Measurements from ENCODE around the gene ULK1. TPM values are rescaled to one million over a fixed set of nuclear protein-coding genes. Genes with fewer than 3 reads are reported as not detected.

The ULK1 gene
- total RNA-seq, 1 donor: 11.7 TPM

DNA sequence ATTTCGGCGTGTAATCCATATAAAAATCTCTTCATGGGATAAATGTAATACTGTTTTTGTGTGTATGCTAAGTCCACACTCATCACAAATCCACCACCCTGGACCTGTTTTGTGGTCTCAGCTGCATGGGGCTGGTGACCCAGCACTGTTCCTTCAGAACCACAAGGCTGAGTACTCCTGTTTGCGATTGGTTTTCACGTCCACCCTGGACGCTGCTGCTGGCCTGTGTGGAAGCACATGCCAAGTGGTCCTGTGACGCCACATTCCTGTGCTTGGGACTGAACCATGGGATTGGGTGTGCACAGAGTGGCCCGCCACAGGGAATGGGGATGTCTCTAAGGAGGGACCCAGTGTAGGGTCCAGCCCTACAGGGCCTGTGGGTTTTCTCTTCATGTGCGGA, 39.0 kb downstream of the ULK1 start:
- H3K4me3 ChIP-seq (ENCODE audit: low read depth, low read length): no peak overlapping the region
- no peak for DNase-seq (ENCODE audit: low read depth)
- TF ChIP-seq, protein P1, sequence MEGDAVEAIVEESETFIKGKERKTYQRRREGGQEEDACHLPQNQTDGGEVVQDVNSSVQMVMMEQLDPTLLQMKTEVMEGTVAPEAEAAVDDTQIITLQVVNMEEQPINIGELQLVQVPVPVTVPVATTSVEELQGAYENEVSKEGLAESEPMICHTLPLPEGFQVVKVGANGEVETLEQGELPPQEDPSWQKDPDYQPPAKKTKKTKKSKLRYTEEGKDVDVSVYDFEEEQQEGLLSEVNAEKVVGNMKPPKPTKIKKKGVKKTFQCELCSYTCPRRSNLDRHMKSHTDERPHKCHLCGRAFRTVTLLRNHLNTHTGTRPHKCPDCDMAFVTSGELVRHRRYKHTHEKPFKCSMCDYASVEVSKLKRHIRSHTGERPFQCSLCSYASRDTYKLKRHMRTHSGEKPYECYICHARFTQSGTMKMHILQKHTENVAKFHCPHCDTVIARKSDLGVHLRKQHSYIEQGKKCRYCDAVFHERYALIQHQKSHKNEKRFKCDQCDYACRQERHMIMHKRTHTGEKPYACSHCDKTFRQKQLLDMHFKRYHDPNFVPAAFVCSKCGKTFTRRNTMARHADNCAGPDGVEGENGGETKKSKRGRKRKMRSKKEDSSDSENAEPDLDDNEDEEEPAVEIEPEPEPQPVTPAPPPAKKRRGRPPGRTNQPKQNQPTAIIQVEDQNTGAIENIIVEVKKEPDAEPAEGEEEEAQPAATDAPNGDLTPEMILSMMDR (IDR thresholded peaks at IDR 0.05; ENCODE audit: insufficient read depth, low read depth, low read length): no peak

DNA sequence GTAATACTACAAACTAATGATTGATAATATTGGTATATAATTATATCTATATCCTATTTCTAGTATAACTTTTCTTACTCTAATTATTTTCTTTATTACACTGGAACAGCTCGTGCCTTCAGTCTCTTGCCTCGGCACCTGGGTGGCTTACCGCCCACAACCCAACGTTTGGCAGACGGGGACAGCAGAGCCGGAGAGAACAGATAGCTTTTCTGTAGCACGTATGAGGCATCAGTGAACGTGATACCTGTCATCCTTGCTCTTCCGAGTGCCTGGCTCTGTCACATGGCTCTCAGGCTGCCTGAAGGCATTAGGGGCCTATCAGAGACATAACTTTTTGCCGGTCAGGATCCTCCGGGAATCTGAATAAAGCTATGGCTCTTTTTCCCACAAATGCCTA, 40.1 kb downstream of the ULK1 start:
- H3K4me3 ChIP-seq (ENCODE audit: low read depth, low read length): no peak overlapping the region

DNA sequence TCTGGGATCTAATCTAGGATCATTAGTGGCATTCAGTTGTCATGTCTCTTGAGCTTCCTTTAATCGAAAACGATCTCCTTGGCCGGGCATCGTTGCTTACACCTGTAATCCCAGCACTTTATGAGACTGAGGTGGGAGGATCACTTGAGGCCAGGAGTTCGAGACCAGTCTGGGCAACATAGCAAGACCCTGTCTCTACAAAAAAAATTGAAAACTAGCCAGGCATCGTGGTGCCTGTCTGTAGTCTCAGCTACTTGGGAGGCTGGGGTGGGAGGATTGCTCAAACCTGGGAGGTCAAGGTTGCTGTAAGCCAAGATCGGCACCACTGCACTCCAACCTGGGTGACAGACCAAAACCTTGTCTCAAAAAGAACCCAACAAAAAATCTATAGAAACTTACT, 43.7 kb downstream of the ULK1 start:
- no peak for DNase-seq (ENCODE audit: low read depth)
- TF ChIP-seq, protein P1 (IDR thresholded peaks at IDR 0.05; ENCODE audit: insufficient read depth, low read depth, low read length): no peak
- no peak overlapping the region for H3K4me3 ChIP-seq (ENCODE audit: low read depth, low read length)

More for the DNA sequence above, 40.1 kb downstream of the ULK1 start:
- no peak for DNase-seq (ENCODE audit: low read depth)
- TF ChIP-seq, protein P1 (IDR thresholded peaks at IDR 0.05; ENCODE audit: insufficient read depth, low read depth, low read length): no peak

DNA sequence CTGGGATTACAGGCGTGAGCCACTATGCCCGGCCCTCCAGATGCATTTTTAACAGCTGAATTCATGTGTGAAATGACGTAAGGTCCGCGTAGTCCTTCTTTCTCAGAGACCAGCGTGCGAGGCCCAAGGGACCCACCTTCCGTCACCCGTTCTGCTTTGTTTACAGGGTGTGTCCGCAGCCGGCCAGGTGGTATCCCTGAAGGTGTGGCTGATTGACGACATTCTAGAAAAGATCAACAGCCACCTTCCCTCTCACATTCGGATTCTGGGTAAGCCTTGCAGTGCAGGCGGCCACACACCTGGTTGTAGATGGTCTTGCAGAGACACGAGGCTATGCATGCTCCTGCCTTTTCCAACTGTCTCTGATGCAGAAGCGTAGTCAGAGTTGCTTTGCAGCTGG, 44.6 kb downstream of the ULK1 start:
- TF ChIP-seq, protein P1 (IDR thresholded peaks at IDR 0.05; ENCODE audit: insufficient read depth, low read depth, low read length): no peak
- no peak overlapping the region for H3K4me3 ChIP-seq (ENCODE audit: low read depth, low read length)
- DNase-seq (ENCODE audit: low read depth): no peak

DNA sequence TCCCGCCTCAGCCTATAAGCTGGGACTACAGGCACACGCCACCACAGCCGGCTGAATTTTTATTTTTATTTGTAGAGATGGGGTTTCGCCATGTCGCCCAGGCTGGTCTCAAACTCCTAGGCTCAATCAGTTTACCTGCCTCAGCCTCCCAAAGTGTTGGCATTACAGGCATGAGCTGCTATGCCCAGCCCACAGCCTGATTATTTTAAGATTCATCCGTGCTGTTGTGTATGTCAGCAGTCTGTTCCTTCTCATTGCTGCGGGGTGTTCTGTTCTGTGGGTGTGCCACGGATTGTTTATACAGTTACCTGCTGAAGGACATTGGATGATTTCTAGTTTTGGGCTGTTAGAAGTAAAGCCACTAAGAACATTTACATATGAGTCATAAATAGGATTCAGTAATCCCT, 45.7 kb downstream of the ULK1 start:
- no peak for DNase-seq (ENCODE audit: low read depth)
- no peak overlapping the region for H3K4me3 ChIP-seq (ENCODE audit: low read depth, low read length)
- TF ChIP-seq, protein P1 (IDR thresholded peaks at IDR 0.05; ENCODE audit: insufficient read depth, low read depth, low read length): no peak

DNA sequence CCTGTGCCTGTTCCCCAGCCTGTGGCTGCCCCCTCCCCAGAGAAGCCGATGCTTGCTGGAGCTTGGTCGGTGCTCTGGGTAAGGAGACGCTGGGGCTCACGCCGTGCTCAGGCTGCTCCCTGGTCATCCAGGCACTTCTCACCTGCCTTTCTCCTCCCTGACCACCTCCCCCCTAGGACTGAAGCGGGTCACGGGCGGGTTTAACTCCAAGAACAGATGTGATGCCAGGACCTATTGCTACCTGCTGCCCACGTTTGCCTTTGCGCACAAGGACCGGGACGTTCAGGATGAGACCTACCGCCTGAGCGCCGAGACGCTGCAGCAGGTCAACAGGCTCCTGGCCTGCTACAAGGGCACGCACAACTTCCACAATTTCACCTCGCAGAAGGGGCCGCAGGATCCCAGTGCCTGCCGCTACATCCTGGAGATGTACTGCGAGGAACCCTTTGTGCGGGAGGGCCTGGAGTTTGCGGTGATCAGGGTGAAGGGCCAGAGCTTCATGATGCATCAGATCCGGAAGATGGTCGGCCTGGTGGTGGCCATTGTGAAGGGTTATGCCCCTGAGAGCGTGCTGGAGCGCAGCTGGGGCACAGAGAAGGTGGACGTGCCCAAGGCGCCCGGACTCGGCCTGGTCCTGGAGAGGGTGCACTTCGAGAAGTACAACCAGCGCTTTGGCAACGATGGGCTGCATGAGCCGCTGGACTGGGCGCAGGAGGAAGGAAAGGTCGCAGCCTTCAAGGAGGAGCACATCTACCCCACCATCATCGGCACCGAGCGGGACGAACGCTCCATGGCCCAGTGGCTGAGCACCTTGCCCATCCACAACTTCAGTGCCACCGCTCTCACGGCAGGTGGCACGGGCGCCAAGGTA, 46.9 kb downstream of the ULK1 start:
- no peak overlapping the region for H3K4me3 ChIP-seq (ENCODE audit: low read depth, low read length)
- TF ChIP-seq, protein P1 (IDR thresholded peaks at IDR 0.05; ENCODE audit: insufficient read depth, low read depth, low read length): no peak
- DNase-seq (ENCODE audit: low read depth): no peak

DNA sequence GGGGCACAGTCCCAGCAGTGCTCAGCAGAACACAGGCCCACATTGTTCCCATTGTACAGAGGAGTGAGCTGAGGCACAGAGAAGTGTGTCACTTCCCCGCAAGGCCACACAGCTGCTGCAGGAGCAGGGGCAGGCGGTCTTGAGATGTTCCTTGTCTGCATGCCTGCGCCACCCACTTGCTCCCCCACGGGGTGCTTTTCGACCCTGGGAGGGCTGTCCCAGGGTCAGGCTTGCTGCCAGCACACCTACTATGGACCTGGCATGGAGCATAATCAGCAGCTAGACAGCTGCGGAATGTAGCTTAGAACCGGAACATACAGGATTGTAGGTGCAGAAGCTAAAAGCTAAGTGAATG, 47.5 kb downstream of the ULK1 start:
- DNase-seq (ENCODE audit: low read depth): no peak
- TF ChIP-seq, protein P1 (IDR thresholded peaks at IDR 0.05; ENCODE audit: insufficient read depth, low read depth, low read length): no peak
- no peak overlapping the region for H3K4me3 ChIP-seq (ENCODE audit: low read depth, low read length)
